ENCODE results near the gene PIEZO2.

PIEZO2 gene

DNA sequence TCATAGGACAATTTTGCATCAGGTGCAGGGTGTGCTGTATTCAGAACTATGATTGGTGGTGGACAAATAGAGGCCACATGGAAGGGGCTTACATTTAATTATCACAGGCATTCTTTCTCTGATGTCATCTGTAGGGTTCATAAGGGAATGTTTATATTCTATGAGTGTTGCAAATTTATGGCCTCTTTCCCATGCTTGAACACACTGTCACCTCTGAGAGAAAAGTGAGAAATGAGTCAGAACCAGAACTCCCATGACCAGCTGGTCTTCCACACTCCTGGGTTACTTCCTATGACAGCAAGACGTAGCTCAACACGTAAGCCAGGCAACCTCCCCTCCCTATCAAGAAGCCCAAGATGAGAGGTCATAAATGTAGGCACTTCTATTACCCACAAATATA, 310.8 kb downstream of the PIEZO2 start:
- DNase-seq, result no peak

DNA sequence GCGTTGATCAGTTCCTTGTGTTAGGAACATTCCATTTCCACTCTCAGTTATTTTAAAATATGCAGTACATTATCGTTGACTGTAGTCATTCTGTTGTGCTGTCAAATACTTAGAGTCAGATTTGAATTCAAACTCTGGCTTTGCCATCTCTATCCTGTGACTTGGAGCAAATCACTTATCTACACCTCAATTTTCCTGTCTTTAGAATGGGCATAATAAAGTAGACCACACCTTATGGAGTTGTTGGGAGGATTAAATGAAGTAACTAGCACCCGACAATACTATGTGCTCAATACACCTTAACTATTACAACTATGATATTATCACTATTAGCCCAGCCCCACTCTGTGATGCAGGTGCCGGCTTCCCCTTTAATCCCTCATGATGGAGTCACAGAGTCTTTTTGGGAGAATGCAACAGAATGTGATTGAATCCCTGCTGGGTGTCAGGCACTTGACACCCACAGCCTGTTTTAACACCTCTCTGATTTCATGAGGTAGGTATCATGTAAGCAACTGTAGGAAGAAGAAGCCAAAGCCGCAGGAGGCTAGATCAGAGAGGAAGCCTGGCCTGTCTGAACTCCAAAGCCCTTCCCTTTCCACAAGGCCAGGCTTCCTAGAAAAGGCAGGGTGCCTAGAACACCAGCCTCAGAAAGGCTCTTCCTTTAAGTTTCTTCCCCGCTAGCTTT, 315.1 kb downstream of the PIEZO2 start:
- no peak for DNase-seq

DNA sequence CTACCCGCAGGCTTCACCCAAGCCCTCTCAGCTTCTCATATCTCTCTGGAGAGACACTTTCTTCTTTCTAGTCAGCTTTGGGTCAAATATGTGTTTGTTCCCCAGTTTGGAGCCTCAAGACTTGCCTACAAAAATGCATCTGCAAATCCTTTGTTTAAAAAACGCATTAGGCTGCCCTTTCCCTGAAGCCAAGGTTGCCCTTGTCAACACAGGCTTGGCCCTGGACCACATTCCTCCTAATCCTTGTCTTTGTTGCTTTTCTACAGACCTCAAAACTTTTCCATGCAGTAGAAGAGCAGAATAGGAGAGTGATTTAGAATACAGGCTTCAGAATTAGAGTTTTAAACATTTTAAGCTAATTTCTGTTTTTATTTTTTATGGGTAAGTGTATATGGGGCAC, 315.7 kb downstream of the PIEZO2 start:
- DNase-seq, result no peak

DNA sequence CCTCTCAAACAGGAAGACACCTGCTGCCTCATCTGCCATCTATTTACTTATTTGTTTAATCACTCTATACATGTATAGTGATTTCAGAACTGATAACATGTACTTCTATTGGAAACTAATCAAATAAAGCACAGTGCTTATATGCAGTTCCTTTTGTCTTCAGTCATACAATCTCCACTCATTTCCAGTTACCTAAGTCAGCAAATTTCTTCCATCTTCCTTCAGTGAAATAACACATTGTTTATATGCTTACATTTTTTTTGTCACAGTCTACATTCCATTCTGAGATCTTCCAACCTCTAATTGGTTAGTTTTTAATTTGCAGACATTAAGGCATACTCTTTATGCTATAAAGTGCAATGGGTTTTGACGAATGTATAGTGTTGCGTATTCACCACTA, 323.0 kb downstream of the PIEZO2 start:
- no peak for DNase-seq

DNA sequence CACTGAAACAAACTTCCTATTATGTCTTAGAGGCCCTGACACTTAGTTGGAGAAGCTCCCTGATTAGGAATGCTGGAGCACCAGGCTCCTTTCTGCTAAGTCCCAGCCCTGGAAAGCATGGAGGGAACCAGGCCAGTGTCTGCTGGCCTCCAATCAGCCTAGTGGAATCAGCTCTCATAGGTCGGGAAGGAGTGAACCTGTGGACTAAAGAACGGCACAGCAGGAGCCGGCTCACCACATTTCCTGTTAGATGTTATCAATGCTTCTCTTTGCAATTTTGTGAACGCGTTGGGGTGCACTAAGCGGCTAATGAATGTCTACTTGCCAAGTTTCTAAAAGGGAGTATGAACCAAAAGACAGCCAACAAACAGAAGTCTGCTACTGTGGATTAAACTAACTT, 326.9 kb downstream of the PIEZO2 start:
- no peak for DNase-seq

DNA sequence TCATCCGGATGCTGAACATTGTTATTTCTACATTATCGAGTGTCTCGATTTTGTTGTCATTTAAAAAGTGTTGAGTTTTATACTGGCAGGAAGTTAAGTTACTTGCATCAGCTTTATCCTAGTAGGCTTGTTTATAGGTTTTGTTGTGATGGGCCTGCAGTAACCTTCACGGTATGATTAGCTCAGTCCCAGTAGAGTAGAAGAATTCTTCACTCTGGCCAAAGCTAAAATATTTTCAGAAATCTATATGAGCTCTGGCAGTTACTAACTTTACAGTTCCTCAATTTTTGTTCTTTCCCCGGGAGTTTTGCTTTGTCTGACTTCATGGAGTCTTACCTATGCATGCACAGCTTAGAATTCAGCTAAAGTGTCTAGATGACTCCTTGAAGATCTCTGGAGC, 328.7 kb downstream of the PIEZO2 start:
- no peak for DNase-seq

DNA sequence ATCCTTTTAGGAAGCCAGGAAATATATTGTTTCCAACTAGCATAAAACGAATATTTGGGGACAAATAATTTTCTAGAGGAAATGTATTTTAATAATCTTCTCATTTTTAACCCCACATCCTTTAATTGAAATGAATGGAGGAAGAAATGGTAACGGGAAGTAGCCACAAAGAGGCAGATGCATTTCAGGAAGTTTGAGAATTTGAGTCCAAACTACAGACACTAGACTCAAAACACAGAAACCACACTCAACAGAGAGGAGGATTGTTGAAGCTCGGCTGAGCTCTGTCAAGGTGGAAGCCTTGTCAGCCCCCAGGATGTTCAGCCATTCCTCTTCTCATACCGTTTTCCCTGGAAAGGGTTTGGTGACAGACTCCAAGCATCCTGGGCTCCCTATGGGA, 335.0 kb downstream of the PIEZO2 start:
- no peak for DNase-seq

DNA sequence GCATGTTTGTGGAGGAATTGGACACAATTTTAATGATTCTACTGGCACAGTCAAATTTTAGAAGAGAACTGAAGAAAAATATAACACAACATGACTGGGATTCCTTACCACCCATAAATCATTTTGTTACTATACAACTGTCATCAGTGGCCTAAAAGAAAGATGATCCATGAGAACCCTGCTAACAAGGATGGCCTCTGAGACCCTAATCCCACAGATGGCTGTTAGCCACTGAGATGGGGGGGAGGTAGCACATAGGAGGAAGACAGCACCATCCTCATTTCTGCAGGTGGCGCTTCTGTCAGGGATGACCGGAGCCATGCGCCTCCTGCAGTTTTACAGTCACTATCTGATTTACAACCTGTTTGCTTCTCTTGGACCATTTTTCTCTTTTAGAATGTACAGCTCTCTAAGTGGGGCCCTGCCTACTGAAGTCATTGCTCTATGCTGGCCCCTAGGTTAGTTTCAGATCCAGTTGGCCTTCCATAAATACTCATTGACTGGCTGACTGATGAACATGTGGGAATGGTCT, 343.7 kb downstream of the PIEZO2 start:
- no peak for DNase-seq

DNA sequence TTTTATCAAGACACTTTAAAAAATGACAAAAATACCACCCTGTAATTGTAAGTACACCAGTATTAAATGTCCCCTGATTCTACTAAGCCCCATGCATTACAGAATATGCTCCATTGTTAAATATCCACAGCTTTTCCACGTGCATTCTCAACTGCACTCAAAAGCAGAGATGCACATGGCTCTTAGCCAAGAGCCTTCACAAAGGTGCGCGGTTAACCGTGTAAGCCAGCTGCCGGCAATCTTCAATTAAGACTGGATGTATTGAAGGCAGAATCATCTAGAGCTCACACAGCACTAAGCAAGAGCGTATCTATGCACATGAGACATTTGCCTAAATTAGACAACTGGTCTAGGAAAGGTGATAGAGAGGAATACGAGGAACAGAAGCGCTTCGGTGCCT, 345.2 kb downstream of the PIEZO2 start:
- DNase-seq, result no peak

DNA sequence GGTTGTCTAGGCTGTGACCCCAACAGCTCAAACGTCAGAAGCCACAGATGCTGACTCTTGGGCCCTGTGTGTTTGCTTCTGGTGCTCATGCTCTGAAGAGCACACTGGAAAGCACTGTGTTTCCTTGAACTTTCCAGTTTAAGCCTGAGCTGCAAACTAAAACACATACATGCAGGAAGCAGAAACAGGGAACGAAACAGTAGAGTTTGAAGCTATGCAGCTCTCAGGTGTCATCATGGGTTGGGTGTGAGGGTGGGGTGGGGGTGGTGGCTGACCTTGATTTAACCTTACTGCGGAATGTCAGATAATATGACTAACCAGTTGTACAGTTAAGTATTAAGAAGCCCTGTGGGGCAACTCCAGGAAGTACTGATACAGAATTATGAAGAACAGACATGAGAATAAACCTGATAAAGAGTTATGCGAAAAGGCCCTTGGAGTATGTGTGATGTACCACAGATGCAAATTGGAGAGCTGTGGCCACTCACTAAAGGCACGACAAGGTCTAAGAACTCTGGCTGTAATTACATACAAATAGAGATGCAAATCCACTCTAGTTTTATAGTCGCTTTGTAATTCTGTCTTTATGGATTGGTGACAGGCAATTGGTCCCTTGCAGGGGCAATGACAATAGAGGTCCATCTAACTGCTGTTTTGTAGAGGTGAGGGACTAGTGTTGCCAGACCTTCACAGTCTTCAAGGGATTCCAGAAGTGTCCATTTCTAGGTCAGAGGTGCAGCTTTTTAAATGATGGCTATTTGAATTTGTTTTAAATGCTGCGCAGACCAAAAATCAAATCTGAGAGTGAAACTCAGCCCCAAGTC, 350.4 kb downstream of the PIEZO2 start:
- DNase-seq, result no peak

DNA sequence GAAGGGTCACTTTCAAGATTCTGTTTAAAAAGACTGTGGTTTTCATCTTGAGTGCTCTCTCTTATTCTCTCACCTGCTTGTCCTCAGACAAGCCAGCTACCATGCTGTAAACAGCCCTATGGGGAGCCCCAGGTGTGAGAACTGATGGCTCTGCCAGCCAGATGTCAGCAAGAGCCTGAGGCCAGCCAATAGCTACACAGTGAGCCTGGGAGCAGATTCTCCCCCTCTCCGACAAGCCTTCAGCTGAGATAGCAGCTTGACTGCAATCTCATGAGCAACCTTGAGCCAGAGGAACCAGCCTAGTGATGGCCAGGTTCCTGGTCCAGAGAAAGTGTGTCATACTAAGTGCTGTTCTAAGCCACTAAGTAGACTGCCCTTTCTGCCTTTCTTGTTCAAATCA, 351.5 kb downstream of the PIEZO2 start:
- DNase-seq, result no peak

DNA sequence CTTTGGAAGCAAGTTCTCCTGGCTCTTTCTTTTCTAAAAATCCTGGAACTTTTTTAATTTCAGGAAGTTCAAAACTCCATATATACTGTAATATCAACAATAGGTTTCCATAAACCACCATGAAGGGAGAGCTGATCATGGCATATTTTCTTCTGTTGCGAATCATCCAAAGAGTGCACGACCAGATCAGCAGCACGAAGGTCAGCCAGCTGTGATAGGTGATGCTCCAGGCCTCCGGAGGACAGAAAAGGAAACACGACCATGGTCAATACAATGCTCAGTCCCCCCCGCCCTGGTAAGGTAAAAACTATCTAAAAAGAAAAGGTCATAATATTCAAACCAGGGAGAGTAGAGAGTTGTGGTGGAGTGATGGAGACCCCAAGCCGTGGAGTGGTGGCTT, 354.6 kb downstream of the PIEZO2 start:
- DNase-seq, result no peak

DNA sequence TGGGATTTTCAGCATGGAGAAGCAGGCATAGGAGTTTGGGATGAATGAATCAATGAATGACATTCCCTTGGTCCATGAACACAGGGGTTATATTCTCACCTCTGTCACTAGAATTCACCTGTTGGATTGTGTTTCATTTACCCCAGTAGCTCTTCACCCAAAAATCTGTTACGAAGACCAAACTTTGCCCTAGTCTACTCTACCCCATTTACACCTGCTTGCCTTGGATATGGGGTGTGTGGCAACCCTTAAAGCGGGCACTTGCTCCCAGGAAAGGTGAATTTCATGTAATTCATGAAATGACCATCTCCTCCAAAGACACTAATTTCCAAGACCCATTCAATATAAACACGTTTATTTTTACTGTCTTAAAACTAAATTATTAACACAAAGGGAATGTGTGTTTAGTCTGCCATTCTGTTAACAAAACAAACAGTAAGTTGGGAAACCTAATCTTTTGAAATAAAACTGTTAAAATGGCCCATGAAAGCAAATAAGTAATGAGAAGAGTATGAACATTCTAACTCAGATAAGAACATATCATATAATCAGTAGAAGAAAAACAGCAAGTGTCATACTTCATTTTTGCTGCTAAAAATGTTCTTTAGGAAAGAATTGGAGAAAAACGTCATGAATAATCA, 355.5 kb downstream of the PIEZO2 start:
- no peak for DNase-seq

DNA sequence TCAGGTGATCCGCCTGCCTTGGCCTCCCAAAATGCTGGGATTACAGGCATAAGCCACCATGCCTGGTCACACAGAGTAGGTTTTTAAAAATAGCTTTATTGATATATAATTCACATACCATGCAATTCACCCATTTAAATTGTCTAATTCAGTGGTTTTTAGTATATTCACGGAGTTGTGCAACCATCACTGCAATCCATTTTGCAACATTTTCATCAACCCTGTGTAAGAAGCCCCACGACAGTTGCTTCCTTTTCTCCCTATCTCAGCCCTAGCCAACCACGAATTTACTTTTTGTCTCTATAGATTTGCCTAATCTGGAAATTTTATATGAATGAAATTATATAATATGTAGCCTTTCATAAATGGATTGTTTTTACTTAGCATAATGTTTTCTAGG, 357.2 kb downstream of the PIEZO2 start:
- DNase-seq, result no peak

DNA sequence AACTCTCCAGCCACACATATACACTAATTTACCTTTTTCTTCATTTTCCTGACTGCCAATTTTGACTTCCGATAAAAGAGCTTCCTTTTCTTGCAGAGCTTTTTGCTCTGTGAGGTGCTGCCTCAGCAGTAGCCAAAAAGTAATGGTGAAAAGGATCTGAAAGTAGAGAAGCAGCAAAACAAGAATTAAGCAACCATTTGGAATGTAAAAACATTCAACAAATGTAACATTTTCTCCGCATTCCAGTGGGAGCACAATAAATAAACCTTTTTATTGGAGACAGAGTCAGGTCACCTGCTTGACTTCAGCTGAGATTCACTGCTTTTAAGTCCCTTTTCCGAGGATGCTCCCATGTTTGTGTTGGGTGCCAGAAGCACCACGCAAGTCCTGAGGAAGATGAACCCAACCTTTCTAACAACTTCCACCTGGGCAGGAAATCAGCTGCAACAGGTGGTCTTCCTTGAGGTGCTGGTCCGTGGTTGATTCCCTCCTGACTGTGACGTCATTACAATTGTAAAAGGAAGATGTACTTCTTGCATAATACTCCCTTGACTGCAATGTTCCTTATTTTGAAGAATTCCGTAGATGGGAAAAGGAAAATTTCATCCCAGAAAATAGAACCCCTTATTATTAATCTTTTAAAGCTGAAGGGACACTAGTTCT, 358.1 kb downstream of the PIEZO2 start:
- no peak for DNase-seq

DNA sequence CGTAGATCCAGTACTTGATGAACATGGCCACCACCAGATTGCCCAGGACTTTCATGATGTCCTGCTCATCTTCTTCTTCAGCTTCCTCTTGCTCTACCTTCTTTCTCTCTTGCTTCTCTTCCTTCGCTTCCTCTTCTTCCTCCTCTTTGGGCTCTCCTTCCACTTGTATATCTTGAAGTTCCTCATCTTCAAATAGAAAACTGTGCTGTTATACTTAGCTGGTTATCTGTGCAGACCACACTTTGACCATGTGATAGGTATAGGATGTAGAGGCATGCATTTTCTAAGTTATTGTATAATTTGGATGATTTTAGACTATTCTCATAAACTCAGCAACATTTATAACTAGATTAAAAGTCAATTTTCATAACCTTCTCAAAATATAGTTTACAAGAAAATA, 360.2 kb downstream of the PIEZO2 start:
- DNase-seq, result no peak

DNA sequence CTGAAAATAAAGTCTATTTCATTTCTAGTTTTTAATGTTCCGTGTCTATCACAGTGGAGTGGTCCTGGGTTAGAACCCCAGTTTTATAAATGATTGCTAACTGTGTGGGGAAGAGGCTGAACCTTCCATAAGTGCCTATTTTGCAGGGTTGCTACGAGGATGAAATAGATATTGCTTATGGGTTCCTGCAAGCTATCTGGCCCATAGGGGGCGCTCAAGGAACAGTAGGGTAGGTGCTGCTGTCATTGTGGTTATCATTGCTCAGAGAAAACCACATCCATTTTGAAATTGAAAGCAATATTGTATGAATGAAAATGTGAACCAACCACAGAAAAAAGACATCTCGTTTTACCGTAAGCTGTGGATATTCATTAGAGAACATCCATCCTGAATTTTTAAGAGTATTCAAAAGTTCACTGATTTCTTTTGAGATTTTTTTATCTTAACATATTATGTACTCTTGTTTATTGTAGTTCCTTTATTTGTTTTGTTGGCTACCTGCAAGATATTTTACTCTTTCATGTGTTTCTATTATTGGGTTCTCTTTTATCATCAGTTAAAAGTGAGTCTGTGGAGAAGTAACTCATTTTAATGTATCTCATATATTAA, 362.0 kb downstream of the PIEZO2 start:
- no peak for DNase-seq

DNA sequence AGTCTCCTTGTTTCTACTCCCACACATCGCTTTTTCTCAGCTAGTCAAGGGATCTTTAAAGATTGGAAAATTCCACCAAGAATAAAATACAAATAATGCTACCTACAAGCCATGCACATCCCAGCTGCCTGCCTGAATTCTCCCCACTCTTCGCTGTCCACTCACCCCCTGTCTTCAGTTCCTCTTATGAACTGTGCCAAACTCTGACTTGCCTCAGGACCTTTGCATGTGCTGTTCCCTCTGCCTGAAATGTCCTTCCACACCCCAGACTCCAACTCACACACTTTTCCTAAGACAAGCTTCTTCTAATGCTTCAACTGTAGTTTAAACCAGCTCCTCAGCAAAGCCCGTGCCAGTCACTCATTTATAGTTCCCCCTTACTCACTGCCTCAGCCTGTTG, 363.6 kb downstream of the PIEZO2 start:
- no peak for DNase-seq

DNA sequence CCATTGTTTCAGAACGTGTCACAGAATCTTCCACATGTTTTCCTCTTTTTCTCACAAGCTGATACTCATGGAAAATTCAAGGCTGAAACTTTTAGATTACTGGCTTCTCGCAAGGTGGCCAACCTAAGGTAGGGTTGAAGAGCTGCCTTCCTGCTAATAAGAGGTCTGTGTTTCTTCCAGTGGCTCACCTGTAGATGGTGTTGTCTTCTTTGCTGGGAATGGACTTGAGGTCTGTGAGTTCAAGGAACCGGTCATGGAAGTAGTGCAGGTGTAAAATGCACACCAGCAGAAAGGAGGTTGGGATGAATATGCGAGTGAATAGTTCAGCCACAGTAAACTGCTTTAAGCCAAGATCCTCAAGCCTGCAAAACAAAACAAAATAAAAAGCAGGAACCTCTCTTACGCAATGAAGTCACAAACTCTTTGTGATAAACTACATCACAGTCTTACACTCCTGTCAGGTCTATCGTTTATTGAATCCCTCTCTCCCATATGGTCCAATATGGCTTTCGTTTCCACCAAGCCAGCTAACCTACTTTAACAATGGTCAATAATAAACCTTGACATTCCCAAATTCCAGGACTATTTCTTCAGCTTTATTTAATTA, 364.7 kb downstream of the PIEZO2 start:
- no peak for DNase-seq

DNA sequence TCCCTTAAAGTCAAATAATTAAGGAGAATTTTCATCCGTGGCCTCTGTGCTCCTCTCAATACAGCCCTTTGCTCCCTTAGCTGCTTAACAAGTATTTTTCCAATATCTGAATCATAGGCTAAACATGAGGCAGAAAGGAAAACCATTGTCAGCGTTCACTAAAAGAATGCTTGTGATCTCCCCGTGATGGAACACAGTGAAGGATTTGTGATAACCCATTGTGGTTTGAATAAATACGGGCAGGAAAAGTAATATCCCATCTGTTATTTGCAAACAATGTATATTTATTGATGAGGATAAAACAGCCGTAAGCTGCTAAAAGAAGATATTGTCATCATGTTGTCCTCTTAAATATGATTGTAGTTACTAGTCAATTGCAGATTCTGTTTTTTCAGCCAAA, 365.4 kb downstream of the PIEZO2 start:
- no peak for DNase-seq

DNA sequence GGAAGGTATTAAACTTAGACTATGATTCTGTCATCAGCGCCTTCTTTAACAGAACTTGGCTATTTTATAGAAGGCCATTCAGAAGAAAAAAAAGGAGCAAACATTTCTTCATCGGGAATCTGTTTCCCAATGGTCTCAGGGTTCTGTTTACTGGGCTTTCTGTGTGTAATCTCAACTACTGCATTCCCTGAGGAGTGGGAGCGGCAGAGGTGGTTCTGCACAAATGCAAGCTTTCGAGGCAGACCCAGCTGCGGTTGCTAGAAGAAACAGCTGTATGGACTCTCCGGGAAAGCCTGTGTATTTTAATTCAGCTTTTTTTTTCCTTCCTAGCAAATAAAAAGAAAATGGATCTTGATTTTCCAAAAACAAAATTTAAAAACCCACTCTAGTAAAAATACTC, 372.9 kb downstream of the PIEZO2 start:
- no peak for DNase-seq

DNA sequence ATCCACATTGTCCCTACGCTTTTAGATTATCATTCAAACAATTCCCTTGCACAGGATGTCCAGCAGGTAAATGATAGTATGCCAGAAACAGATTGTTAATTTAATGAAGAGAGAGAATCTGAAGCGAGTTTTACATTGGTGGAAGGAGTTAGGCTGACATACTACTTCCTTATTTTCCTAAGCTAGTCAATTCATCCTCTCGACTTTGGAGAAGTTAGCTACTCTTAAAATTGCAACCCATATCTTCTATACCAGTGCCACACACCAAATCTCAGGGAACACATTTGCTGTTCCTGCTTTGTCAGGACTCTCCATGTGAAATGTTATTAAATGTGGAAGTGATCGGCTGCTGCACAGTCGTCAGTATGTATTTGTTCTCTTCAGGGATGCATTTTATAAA, 374.3 kb downstream of the PIEZO2 start:
- no peak for DNase-seq

Measured in 8988T (cell line).